Smooth muscle cell (in vitro differentiated cells): ENCODE measurements around the gene LMAN1L. TPM values are rescaled to one million over a fixed set of nuclear protein-coding genes. Genes with fewer than 3 reads are reported as not detected.

Experiments used
- DNase-seq: peaks from one replicate; lab custom pipeline; 2025; ENCODE audit not compliant: unreplicated experiment; lab: John Stamatoyannopoulos, UW
- H2AFZ ChIP-seq: fragments of 200-600 bp; sonication (generic); 2 replicates; pipeline ENCODE4 v1.6.0; 2016; ENCODE audit warnings: antibody characterized with exemption, low read depth, mild to moderate bottlenecking
- H3F3A ChIP-seq: fragments of 200-600 bp; sonication (generic); 2 replicates; pipeline ENCODE4 v1.6.0; 2017; ENCODE audit warnings: antibody characterized with exemption, low read depth
- H3K27ac ChIP-seq: fragments of 200-600 bp; sonication (generic); 2 replicates; pipeline ENCODE4 v1.5.1; 2016; ENCODE audit warnings: low read depth, mild to moderate bottlenecking
- H3K27me3 ChIP-seq: fragments of 200-600 bp; sonication (generic); 2 replicates; pipeline ENCODE4 v1.6.1; 2016; ENCODE audit warnings: low read depth, mild to moderate bottlenecking
- H3K36me3 ChIP-seq: fragments of 200-600 bp; sonication (generic); 2 replicates; pipeline ENCODE4 v1.5.1; 2016; ENCODE audit warnings: low read depth
- H3K4me1 ChIP-seq: fragments of 200-600 bp; sonication (generic); 2 replicates; pipeline ENCODE4 v1.5.1; 2016; ENCODE audit warnings: low read depth
- H3K4me2 ChIP-seq: fragments of 200-600 bp; sonication (generic); 2 replicates; pipeline ENCODE4 v1.6.0; 2016; ENCODE audit warnings: mild to moderate bottlenecking
- H3K4me3 ChIP-seq: fragments of 200-600 bp; sonication (generic); 2 replicates; pipeline ENCODE4 v1.5.1; 2016; ENCODE audit warnings: mild to moderate bottlenecking
- H3K79me2 ChIP-seq: fragments of 200-600 bp; sonication (generic); 2 replicates; pipeline ENCODE4 v1.6.0; 2016; ENCODE audit warnings: low read depth, mild to moderate bottlenecking
- H3K9ac ChIP-seq: fragments of 200-600 bp; sonication (generic); 2 replicates; pipeline ENCODE4 v1.6.0; 2016; ENCODE audit warnings: low read depth
- H3K9me3 ChIP-seq: fragments of 200-600 bp; sonication (generic); replicated peaks from 2 replicates; pipeline ENCODE4 v1.5.1; 2016; ENCODE audit warnings: low read depth
- H4K20me1 ChIP-seq: fragments of 200-600 bp; sonication (generic); 2 replicates; pipeline ENCODE4 v1.6.0; 2016; ENCODE audit warnings: low read depth
- CTCF ChIP-seq: fragments of 200-600 bp; sonication (generic); IDR thresholded peaks from 2 replicates; pipeline ENCODE4 v1.5.1; 2017; ENCODE audit warnings: borderline replicate concordance, mild to moderate bottlenecking, antibody characterized with exemption; ENCODE audit not compliant: insufficient read depth, poor library complexity, severe bottlenecking
- WGBS: methylation state at CpG from one replicate; pipeline ENCODE4 v1.1.7; 2016; ENCODE audit warnings: low lambda C conversion rate; 5-methylcytosine and 5-hydroxymethylcytosine counted together
- polyA plus RNA-seq: library from polyadenylated mRNA; unstranded; fragments of >200 nt; fragmentation: Nextera tagmentation; extraction: Ambion mirVana; gene quantifications from 2 replicates; pipeline ENCODE4 v1.2.1, GENCODE V29; 2016
- total RNA-seq: library from RNA; depleted of rRNA; stranded (reverse); fragments of >200 nt; gene quantifications from 2 replicates; pipeline ENCODE4 v1.2.3, GENCODE V29; 2014

LMAN1L gene
- total and polyA plus RNA-seq, 2 experiments from 2014 or later = not detected

GRCh38 chr15:74770211-74770903 is 42.3 kb upstream of the LMAN1L start:
- peaks cover 3% of the 10 kb centered on the region for H3K4me1 ChIP-seq
- H3F3A ChIP-seq = no peaks in the 10 kb centered on the region
- H3K36me3 ChIP-seq = no peaks in the 10 kb centered on the region
- no peaks in the 10 kb centered on the region for H4K20me1 ChIP-seq
- no peaks in the 10 kb centered on the region for H3K79me2 ChIP-seq
- H3K4me2 ChIP-seq = no peak overlapping the region
- no peak overlapping the region for H3K27ac ChIP-seq
- no peaks in the 10 kb centered on the region for H3K9me3 ChIP-seq
- H3K4me3 ChIP-seq = no peak overlapping the region
- WGBS = 94% methylated on average over 2 of the region's 4 CpGs
- H2AFZ ChIP-seq = no peak overlapping the region
- H3K27me3 ChIP-seq = no peaks in the 10 kb centered on the region
- TF ChIP-seq CTCF = no peak
- no peak overlapping the region for H3K9ac ChIP-seq
- DNase-seq = no peak

GRCh38 chr15:74773329-74773728 is 39.3 kb upstream of the LMAN1L start:
- Histone ChIP-seq H3K36me3 (no peaks in the 10 kb centered on the region), H3K4me3 (no peak overlapping the region), H3K9me3 (no peaks in the 10 kb centered on the region), H4K20me1 (no peaks in the 10 kb centered on the region), H3F3A (no peaks in the 10 kb centered on the region), H3K79me2 (no peaks in the 10 kb centered on the region), H3K27me3 (no peaks in the 10 kb centered on the region), H3K4me1 (peaks cover 10% of the 10 kb centered on the region), H3K9ac (no peak overlapping the region), H2AFZ (no peak overlapping the region), H3K4me2 (no peak overlapping the region), H3K27ac (no peak overlapping the region)
- no peak for DNase-seq
- 85% methylated on average over 5 of the region's 5 CpGs for WGBS
- no peak for TF ChIP-seq CTCF

GRCh38 chr15:74773731-74774252 is 38.8 kb upstream of the LMAN1L start:
- peaks cover 10% of the 10 kb centered on the region for H3K4me1 ChIP-seq
- no peaks in the 10 kb centered on the region for H3K27me3 ChIP-seq
- no peak overlapping the region for H3K27ac ChIP-seq
- no peak for TF ChIP-seq CTCF
- no peak for DNase-seq
- H2AFZ ChIP-seq = no peak overlapping the region
- H3K9ac ChIP-seq = no peak overlapping the region
- no peaks in the 10 kb centered on the region for H3K79me2 ChIP-seq
- H4K20me1 ChIP-seq = no peaks in the 10 kb centered on the region
- no peak overlapping the region for H3K4me3 ChIP-seq
- WGBS = 52% methylated on average over 5 of the region's 5 CpGs
- no peaks in the 10 kb centered on the region for H3F3A ChIP-seq
- H3K4me2 ChIP-seq = no peak overlapping the region
- H3K9me3 ChIP-seq = no peaks in the 10 kb centered on the region
- H3K36me3 ChIP-seq = no peaks in the 10 kb centered on the region

DNA sequence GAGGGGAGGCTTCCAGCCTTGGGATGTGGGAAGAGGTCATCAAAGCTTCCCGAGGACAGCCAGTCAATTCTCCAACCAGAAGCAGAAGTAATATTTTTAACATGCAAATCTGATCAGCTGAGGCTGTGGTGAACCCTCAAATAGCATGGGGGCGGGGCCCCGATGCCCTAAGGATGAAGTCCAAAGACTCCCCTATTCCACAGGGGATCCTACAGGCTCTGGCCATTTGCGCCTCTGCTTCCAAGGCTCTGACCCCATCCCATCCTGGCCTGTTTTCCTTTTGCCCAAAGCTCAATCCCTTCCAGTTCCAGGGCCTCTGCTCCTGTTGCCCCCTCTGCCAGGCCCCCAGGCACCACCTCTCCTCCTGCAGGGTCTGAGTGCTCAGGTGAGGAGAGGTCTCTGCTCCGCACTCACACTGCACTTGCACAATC is 37.5 kb upstream of the LMAN1L start:
- no peak overlapping the region for H3K4me2 ChIP-seq
- H2AFZ ChIP-seq = no peak overlapping the region
- WGBS = 94% methylated on average over 5 of the region's 5 CpGs
- DNase-seq = no peak
- no peaks in the 10 kb centered on the region for H3K79me2 ChIP-seq
- H3F3A ChIP-seq = no peaks in the 10 kb centered on the region
- no peaks in the 10 kb centered on the region for H3K27me3 ChIP-seq
- no peaks in the 10 kb centered on the region for H4K20me1 ChIP-seq
- no peaks in the 10 kb centered on the region for H3K36me3 ChIP-seq
- no peak for TF ChIP-seq CTCF
- H3K9ac ChIP-seq = no peak overlapping the region
- no peak overlapping the region for H3K27ac ChIP-seq
- H3K9me3 ChIP-seq = no peaks in the 10 kb centered on the region
- H3K4me1 ChIP-seq = peaks cover 10% of the 10 kb centered on the region
- H3K4me3 ChIP-seq = no peak overlapping the region
